ENCODE results near the gene PPP1R12C. TPM values are rescaled to one million over a fixed set of nuclear protein-coding genes. Genes with fewer than 3 reads are reported as not detected.

Gene PPP1R12C
- polyA plus RNA-seq, 1 experiment = 50.8 TPM

GRCh38 chr19:55133639-55134444 lies 16.4 kb upstream of the PPP1R12C start:
- Histone ChIP-seq H3K27me3 (ENCODE audit: control insufficient read depth, insufficient read depth, low read length) (peaks cover 8% of the 10 kb centered on the region), H3K4me3 (ENCODE audit: low read depth, low read length) (no peak overlapping the region), H3K36me3 (ENCODE audit: control insufficient read depth, insufficient read depth, low read length) (no peaks in the 10 kb centered on the region)
- ChIA-PET CTCF (interaction anchor here (1.0 to 1.9 kb wide), 6 partner anchors 16 to 370 kb away, joined by 3 to 5 read pairs (median 4); partner anchors contain the start of genes DNAAF3 and PPP1R12C), POLR2A (no interaction called here)
- no peak for DNase-seq (ENCODE audit: low read depth)
- TF ChIP-seq CTCF (IDR thresholded peaks at IDR 0.05; ENCODE audit: insufficient read depth, low read depth, low read length) = no peak

- CTCF ChIA-PET = interaction anchor here (0.9 to 1.9 kb wide), 7 partner anchors 9 to 371 kb away, joined by 3 to 5 read pairs (median 4); partner anchors contain the start of genes DNAAF3 and PPP1R12C
- no peak for DNase-seq (ENCODE audit: low read depth)
Observed at GRCh38 chr19:55132453-55133129, 15.2 kb upstream of the PPP1R12C start.

GRCh38 chr19:55131421-55131820 lies 14.0 kb upstream of the PPP1R12C start:
- ChIA-PET CTCF (interaction anchor here (1.3 to 1.9 kb wide), 2 partner anchors 13 to 34 kb away, joined by 3 to 4 read pairs; partner anchors contain the start of genes DNAAF3 and PPP1R12C), POLR2A (no interaction called here)
- Histone ChIP-seq H3K27me3 (ENCODE audit: control insufficient read depth, insufficient read depth, low read length) (peaks cover 10% of the 10 kb centered on the region), H3K36me3 (ENCODE audit: control insufficient read depth, insufficient read depth, low read length) (no peaks in the 10 kb centered on the region), H3K4me3 (ENCODE audit: low read depth, low read length) (no peak overlapping the region)
- DNase-seq (ENCODE audit: low read depth) = no peak
- TF ChIP-seq CTCF (IDR thresholded peaks at IDR 0.05; ENCODE audit: insufficient read depth, low read depth, low read length) = no peak

More at GRCh38 chr19:55132453-55133129, 15.2 kb upstream of the PPP1R12C start:
- POLR2A ChIA-PET = no interaction called here
- H3K4me3 ChIP-seq (ENCODE audit: low read depth, low read length) = no peak overlapping the region
- TF ChIP-seq CTCF (IDR thresholded peaks at IDR 0.05; ENCODE audit: insufficient read depth, low read depth, low read length) = peak; percentile 36
- peaks cover 8% of the 10 kb centered on the region for H3K27me3 ChIP-seq (ENCODE audit: control insufficient read depth, insufficient read depth, low read length)
- no peaks in the 10 kb centered on the region for H3K36me3 ChIP-seq (ENCODE audit: control insufficient read depth, insufficient read depth, low read length)

GRCh38 chr19:55119053-55119452 lies 1.6 kb upstream of the PPP1R12C start:
- H3K4me3 ChIP-seq (ENCODE audit: low read depth, low read length) = no peak overlapping the region
- no peaks in the 10 kb centered on the region; the same call in 1 of the 2 replicates for H3K27me3 ChIP-seq (ENCODE audit: control insufficient read depth, insufficient read depth, low read length)
- DNase-seq (ENCODE audit: low read depth) = no peak
- ChIA-PET POLR2A (no interaction called here), CTCF (interaction anchor here (1.6 to 2.1 kb wide), 2 partner anchors 13 to 22 kb away, joined by 3 to 12 read pairs; no protein-coding TSS in a partner anchor)
- TF ChIP-seq CTCF (IDR thresholded peaks at IDR 0.05; ENCODE audit: insufficient read depth, low read depth, low read length) = no peak
- H3K36me3 ChIP-seq (ENCODE audit: control insufficient read depth, insufficient read depth, low read length) = peaks cover 1% of the 10 kb centered on the region
